HFFc6 (cell line): ENCODE measurements around the gene DNAJC30. TPM values are rescaled to one million over a fixed set of nuclear protein-coding genes. Genes with fewer than 3 reads are reported as not detected.
A peak's percentile ranks its signal among the peaks of the same experiment; 100 is the strongest.

Source experiments
- DNase-seq: peaks from one replicate; pipeline ENCODE4 v3.0.0-alpha.2; 2018
- H3K27ac Mint-ChIP-seq: 2 replicates; pipeline ENCODE4 v1.8.0; 2020; ENCODE audit warnings: mild to moderate bottlenecking, mixed read lengths
- H3K27me3 Mint-ChIP-seq: 2 replicates; pipeline ENCODE4 v1.8.0; 2021; ENCODE audit warnings: mild to moderate bottlenecking, moderate library complexity, mixed read lengths; ENCODE audit not compliant: insufficient read depth
- H3K36me3 Mint-ChIP-seq: 2 replicates; pipeline ENCODE4 v1.8.0; 2021; ENCODE audit warnings: low read depth, mixed read lengths
- H3K4me1 Mint-ChIP-seq: 2 replicates; pipeline ENCODE4 v1.8.0; 2020; ENCODE audit warnings: low read depth, mixed read lengths
- H3K4me3 Mint-ChIP-seq: 2 replicates; pipeline ENCODE4 v1.8.0; 2020; ENCODE audit warnings: mild to moderate bottlenecking, moderate library complexity, mixed read lengths
- H3K9me3 Mint-ChIP-seq: 2 replicates; pipeline ENCODE4 v1.8.0; 2020; ENCODE audit warnings: mild to moderate bottlenecking, mixed read lengths
- total RNA-seq, 6 experiments: library from RNA; stranded (reverse); fragmentation: NEBNext Ultra II Directional; extraction: Animal tissue kit (Norgen Biotek cat#: 25700); gene quantifications; 2 replicates in 1 of 6; 3 replicates in 5 of 6; pipeline ENCODE4 v1.2.3, GENCODE V29; 2021
- TF ChIP-seq, protein P1 (sequence below): fragments of 200-600 bp; sonication (generic); IDR thresholded peaks from 2 replicates; pipeline ENCODE4 v1.5.0; 2021; ENCODE audit warnings: antibody characterized with exemption, mild to moderate bottlenecking

The DNAJC30 gene
- total RNA-seq, 6 experiments from 2014 or later: 17.8 to 20.6 (median 18.6) TPM

GRCh38 chr7:73703225-73703624, 20.0 kb upstream of the DNAJC30 start:
- H3K9me3 Mint-ChIP-seq: no peaks in the 10 kb centered on the region
- peaks cover 2% of the 10 kb centered on the region for H3K27me3 Mint-ChIP-seq
- H3K4me1 Mint-ChIP-seq: peaks cover 22% of the 10 kb centered on the region
- H3K4me3 Mint-ChIP-seq: no peak overlapping the region
- no peak for DNase-seq
- TF ChIP-seq, protein P1, sequence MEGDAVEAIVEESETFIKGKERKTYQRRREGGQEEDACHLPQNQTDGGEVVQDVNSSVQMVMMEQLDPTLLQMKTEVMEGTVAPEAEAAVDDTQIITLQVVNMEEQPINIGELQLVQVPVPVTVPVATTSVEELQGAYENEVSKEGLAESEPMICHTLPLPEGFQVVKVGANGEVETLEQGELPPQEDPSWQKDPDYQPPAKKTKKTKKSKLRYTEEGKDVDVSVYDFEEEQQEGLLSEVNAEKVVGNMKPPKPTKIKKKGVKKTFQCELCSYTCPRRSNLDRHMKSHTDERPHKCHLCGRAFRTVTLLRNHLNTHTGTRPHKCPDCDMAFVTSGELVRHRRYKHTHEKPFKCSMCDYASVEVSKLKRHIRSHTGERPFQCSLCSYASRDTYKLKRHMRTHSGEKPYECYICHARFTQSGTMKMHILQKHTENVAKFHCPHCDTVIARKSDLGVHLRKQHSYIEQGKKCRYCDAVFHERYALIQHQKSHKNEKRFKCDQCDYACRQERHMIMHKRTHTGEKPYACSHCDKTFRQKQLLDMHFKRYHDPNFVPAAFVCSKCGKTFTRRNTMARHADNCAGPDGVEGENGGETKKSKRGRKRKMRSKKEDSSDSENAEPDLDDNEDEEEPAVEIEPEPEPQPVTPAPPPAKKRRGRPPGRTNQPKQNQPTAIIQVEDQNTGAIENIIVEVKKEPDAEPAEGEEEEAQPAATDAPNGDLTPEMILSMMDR: no peak
- H3K27ac Mint-ChIP-seq: no peak overlapping the region
- H3K36me3 Mint-ChIP-seq: peaks cover 17% of the 10 kb centered on the region

DNA sequence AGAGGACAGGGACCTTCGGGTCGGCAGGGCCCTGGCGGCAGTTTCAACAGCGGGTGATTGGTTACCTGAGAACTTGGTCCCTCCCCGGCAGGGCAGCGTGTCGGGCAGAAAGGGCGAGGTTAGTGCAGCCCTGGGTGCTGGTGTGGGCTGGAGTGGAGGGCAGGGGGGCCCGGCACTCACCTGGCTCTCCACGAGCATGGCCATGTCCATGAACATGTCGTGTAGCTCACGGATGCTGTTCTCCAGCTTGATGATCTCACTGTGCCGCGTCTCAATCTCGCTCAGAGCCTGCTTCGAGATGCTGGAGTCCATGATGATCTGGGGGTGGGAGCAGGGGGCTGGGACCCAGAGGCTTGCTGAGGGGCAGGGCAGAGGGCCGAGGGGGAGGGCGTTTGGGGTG, 19.4 kb upstream of the DNAJC30 start:
- Mint-ChIP-seq H3K36me3 (peaks cover 17% of the 10 kb centered on the region), H3K27ac (no peak overlapping the region), H3K9me3 (no peaks in the 10 kb centered on the region), H3K4me3 (no peak overlapping the region), H3K4me1 (peaks cover 22% of the 10 kb centered on the region), H3K27me3 (peaks cover 2% of the 10 kb centered on the region)
- TF ChIP-seq, protein P1: no peak
- no peak for DNase-seq

DNA sequence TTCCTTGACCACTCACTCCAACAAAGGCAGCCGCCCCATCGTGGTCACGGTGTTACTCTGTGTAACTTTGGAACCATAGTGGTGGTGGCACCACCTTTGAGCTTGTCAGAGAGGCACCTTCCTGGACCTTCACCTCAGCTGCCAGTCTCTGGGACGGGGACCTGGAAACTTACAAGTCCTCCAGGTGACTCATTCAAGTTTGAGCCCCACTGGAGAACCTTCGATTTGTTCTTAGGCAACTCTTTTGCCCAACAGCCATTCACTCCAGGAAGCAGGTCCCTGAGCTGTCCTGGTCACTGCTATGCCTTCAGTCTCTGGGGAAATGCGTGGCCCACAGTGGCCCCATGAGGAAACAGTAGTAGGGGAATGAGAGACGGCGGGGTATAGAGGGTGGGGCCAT, 19.0 kb upstream of the DNAJC30 start:
- Mint-ChIP-seq H3K9me3 (no peaks in the 10 kb centered on the region), H3K36me3 (peaks cover 17% of the 10 kb centered on the region), H3K4me3 (no peak overlapping the region), H3K27me3 (peaks cover 2% of the 10 kb centered on the region), H3K4me1 (peaks cover 22% of the 10 kb centered on the region), H3K27ac (no peak overlapping the region; the same call in 1 of the 2 replicates)
- DNase-seq: no peak
- TF ChIP-seq, protein P1: no peak

GRCh38 chr7:73701357-73701995, 18.2 kb upstream of the DNAJC30 start:
- peaks cover 3% of the 10 kb centered on the region for H3K27me3 Mint-ChIP-seq
- peaks cover 15% of the 10 kb centered on the region for H3K4me1 Mint-ChIP-seq
- TF ChIP-seq, protein P1: peak; percentile 80
- H3K27ac Mint-ChIP-seq: peak overlapping the region; percentile 31; the same call in 1 of the 2 replicates
- peaks cover 21% of the 10 kb centered on the region for H3K36me3 Mint-ChIP-seq
- no peak overlapping the region for H3K4me3 Mint-ChIP-seq
- no peaks in the 10 kb centered on the region for H3K9me3 Mint-ChIP-seq
- peak; percentile 12 for DNase-seq

DNA sequence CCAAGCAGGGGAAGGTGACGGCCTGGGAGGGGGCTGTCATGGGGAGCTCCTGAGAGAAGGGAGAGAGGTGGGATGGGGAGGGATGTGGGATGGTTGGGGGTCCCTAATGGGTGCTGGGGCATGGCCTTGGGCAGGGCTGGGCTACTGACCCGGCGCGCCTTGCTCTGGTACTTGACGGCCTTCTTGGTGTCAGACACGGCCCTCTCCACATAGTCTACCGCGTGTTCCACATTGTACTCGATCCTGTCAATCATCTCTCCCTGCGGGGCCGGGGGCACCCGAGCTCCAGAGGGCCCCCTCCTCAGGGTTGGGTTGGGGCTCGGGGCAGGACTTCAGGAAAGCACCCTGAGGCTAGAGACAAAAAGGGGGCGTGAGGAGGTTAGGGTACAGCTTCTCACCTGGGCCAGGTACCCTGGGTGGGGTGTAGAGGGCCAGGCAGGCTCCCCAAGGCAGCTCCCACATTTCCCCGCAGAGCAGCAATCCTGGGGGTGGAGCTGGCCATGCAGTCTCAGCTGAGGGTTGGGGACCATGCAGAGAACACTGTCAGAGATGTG, 17.4 kb upstream of the DNAJC30 start:
- TF ChIP-seq, protein P1: no peak
- H3K4me3 Mint-ChIP-seq: no peak overlapping the region
- H3K4me1 Mint-ChIP-seq: peaks cover 7% of the 10 kb centered on the region; the same call in 1 of the 2 replicates
- H3K27me3 Mint-ChIP-seq: peaks cover 2% of the 10 kb centered on the region
- no peak for DNase-seq
- no peak overlapping the region for H3K27ac Mint-ChIP-seq
- H3K9me3 Mint-ChIP-seq: no peaks in the 10 kb centered on the region
- peaks cover 21% of the 10 kb centered on the region for H3K36me3 Mint-ChIP-seq
